Activated T-helper 1 cell treated with anti-CD3 and anti-CD28 coated beads, Interleukin-12 subunit alpha, Interleukin-12 subunit beta, Interleukin-2, Interleukin-4 antibody, amounts not matched to agents 30 ng/mL and 10 ng/mL and 1 ng/mL, durations not matched to agents 14 hours and 24 hours and 36 hours (primary cell): ENCODE data around the gene MAB21L3. TPM values are rescaled to one million over a fixed set of nuclear protein-coding genes. Genes with fewer than 3 reads are reported as not detected.

Experiments
- DNase-seq: peaks from one replicate; pipeline ENCODE4 v3.0.0; 2021; ENCODE audit warnings: low spot score
- H3K27ac Mint-ChIP-seq: one replicate; pipeline ENCODE4 v1.8.0; 2021; ENCODE audit warnings: mild to moderate bottlenecking, mixed read lengths
- H3K27me3 Mint-ChIP-seq: one replicate; pipeline ENCODE4 v1.8.0; 2022; ENCODE audit warnings: mild to moderate bottlenecking, moderate library complexity, mixed read lengths; ENCODE audit not compliant: insufficient read depth
- H3K36me3 Mint-ChIP-seq: one replicate; pipeline ENCODE4 v1.8.0; 2021; ENCODE audit warnings: low read depth, mixed read lengths
- H3K4me1 Mint-ChIP-seq: one replicate; pipeline ENCODE4 v1.8.0; 2021; ENCODE audit warnings: low read depth, mixed read lengths
- H3K4me3 Mint-ChIP-seq: one replicate; pipeline ENCODE4 v1.8.0; 2021; ENCODE audit warnings: mild to moderate bottlenecking, moderate library complexity, mixed read lengths
- H3K9me3 Mint-ChIP-seq: one replicate; pipeline ENCODE4 v1.8.0; 2021; ENCODE audit warnings: mixed read lengths
- intact Hi-C: fragments of 100-400 bp; cut with micrococcal nuclease; formaldehyde crosslinking; loops from one replicate; pipeline ENCODE4 v1.15.1; 2024
- total RNA-seq: library from RNA; stranded (reverse); gene quantifications from 2 replicates; pipeline ENCODE4 v1.2.3, GENCODE V29; 2022

The MAB21L3 gene
- total RNA-seq, 1 donor from 2014 or later: not detected

DNA sequence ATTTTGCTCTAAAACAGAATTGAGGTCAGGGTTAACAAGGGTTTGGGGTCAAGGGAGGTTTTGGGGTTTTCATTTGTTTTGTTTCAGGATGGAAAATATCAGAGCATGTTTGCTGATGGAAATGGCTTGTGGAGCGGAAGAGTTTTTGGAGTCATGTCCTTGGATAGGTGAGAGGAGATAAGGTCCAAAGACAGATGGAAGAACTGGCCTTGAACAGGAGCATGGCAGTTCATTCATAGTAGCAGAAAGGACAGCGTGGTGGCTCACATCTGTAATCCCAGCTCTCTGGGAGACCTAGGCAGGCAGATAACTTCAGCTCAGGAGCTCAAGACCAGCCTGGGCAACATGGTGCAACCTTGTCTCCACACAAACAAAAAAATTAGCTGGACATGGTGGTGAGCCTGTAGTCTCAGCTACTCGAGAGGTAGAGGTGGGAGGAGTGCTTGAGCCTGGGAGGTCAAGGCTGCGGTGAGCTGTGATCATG is 65.1 kb downstream of the MAB21L3 start:
- no peak for DNase-seq
- no peak overlapping the region for H3K4me3 Mint-ChIP-seq
- no peak overlapping the region for H3K27ac Mint-ChIP-seq
- intact Hi-C loops: no loop called here
- no peaks in the 10 kb centered on the region for H3K4me1 Mint-ChIP-seq
- no peaks in the 10 kb centered on the region for H3K9me3 Mint-ChIP-seq
- H3K27me3 Mint-ChIP-seq: peaks cover 2% of the 10 kb centered on the region
- no peaks in the 10 kb centered on the region for H3K36me3 Mint-ChIP-seq

DNA sequence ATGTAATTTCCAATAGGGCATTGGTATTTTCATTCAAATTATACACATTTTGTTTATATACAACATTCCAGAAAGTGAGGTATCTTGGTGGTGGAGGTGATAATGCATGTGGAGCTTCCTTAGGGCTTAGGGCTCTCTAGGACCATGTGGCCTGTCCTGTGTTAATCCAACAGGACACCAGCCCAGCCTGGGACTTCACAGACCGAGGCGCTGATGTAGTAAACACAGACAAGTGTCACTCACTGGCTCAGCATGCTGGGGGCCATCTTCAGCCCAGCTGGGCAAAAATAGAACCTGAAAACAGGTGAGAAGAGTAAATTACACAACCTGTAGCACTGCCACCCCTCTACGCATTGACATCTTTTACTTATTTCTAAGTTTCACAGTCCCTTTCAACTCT is 66.7 kb downstream of the MAB21L3 start:
- H3K4me1 Mint-ChIP-seq: no peaks in the 10 kb centered on the region

DNA sequence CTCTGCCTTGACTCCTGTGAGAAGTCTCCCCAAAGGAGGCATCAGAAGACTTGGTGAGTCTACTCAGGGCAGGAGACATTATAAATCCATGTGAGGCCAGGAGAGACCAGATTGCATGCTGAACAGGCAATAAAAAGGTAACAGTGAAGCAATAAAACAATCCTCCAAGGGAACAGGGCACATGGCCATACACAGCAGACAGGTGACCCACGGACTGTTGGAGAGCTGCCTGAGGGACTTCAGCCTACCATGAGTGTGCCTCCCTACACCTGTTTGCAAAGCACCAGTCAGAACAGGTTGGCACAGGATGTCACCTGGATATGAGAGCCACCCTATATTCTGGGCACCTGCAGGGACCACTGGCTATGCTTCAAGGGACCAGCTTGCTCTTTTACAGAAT is 67.6 kb downstream of the MAB21L3 start:
- Mint-ChIP-seq H3K27me3 (peaks cover 6% of the 10 kb centered on the region), H3K4me1 (no peaks in the 10 kb centered on the region), H3K36me3 (no peaks in the 10 kb centered on the region), H3K9me3 (no peaks in the 10 kb centered on the region), H3K4me3 (no peak overlapping the region), H3K27ac (no peak overlapping the region)
- no peak for DNase-seq
- intact Hi-C loops: no loop called here

More for the DNA sequence above, 66.7 kb downstream of the MAB21L3 start:
- no peak overlapping the region for H3K4me3 Mint-ChIP-seq
- no peaks in the 10 kb centered on the region for H3K9me3 Mint-ChIP-seq
- no peaks in the 10 kb centered on the region for H3K36me3 Mint-ChIP-seq
- peaks cover 5% of the 10 kb centered on the region for H3K27me3 Mint-ChIP-seq
- no peak overlapping the region for H3K27ac Mint-ChIP-seq
- intact Hi-C loops: no loop called here
- no peak for DNase-seq

DNA sequence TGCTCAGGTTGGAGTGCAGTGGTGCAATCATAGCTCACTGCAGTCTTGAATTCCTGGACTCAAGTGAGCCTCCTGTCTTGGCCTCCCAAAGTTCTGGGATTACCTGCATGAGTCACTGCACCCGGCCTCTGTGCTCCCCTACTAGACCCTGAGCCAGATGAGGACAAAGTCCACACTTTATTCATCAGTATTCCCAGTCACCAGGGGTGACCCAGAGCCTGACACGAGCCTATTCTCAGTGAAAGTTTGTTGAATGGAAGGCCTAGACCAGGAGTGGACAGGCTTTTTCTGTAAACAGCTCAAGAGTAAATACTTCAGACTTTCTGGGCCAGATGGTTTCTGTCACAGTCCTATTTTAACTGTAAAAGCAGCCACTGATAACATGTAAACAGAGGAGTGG is 68.2 kb downstream of the MAB21L3 start:
- no peak for DNase-seq
- peaks cover 6% of the 10 kb centered on the region for H3K27me3 Mint-ChIP-seq
- no peaks in the 10 kb centered on the region for H3K9me3 Mint-ChIP-seq
- H3K4me1 Mint-ChIP-seq: no peaks in the 10 kb centered on the region
- no peak overlapping the region for H3K27ac Mint-ChIP-seq
- no peaks in the 10 kb centered on the region for H3K36me3 Mint-ChIP-seq
- H3K4me3 Mint-ChIP-seq: no peak overlapping the region
- intact Hi-C loops: no loop called here

DNA sequence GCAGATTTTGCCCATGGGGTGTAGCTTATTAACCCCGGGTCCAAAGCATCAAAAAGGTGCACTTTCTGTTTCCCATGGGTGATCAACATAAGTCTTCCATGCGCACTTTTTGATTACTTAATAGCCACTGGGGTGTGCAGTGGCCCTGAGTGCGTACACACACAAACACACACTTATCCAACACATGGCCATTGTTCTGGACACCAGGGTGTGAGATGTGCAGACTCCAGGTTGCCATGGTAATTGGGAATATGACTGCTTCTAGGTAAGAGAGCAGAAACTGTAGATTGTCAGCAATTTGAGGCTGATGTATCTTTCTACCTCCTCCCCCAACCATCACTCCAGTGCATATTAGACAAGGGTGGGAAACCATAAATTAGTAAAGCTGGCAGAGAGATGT is 68.8 kb downstream of the MAB21L3 start:
- Mint-ChIP-seq H3K9me3 (no peaks in the 10 kb centered on the region), H3K36me3 (no peaks in the 10 kb centered on the region), H3K4me1 (no peaks in the 10 kb centered on the region), H3K27me3 (peaks cover 6% of the 10 kb centered on the region), H3K4me3 (no peak overlapping the region), H3K27ac (no peak overlapping the region)
- intact Hi-C loops: no loop called here
- DNase-seq: no peak

DNA sequence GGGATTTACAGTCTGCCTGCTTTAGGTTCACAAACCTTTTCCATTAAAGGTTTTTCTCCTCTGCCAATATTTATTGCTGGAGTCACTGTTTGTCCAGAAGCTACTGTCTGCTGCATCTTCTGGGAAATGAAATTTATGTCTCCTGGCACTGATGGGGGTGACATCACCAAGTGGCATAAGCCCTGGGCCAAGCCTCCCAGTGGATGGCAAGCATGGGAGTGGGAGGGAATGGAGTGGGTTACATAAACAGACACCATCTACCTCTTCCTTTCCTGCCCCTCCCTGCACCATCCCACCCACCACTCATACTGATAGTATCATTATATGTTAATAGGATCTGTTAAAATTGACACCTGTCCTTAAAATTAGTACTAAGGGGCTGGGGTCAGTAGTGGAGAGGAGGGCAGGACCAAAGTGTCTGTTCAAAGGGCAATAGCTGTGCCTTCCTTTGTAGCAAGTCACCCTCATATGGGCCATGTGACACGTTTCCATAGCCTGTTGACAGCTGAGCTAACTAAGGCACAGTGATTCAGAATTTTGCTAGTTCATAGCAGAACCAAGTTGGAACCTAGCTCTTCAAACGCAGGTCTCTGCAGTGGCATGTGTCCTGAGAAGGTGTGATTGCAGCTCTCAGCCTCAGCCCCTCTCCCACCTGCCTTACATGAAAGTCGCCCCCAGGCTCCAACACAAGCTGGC is 71.0 kb downstream of the MAB21L3 start:
- Mint-ChIP-seq H3K27ac (no peak overlapping the region), H3K27me3 (peaks cover 10% of the 10 kb centered on the region), H3K9me3 (no peaks in the 10 kb centered on the region), H3K36me3 (no peaks in the 10 kb centered on the region), H3K4me1 (no peaks in the 10 kb centered on the region), H3K4me3 (no peak overlapping the region)
- intact Hi-C loops: no loop called here
- DNase-seq: no peak

Other genes starting within 250 kb of the MAB21L3 start
- gene SLC22A15, start 134.9 kb upstream of the MAB21L3 start, total RNA-seq: 0.23 and 0.73 TPM in 2 replicates